SU-DHL-6 (cell line): ENCODE data around the gene PRR7.
"Not testable (repeated sequence)": the region's sequence is repeated elsewhere in the genome, so short reads cannot be mapped to it uniquely, and the experiment has no call there.

ENCODE experiments used
- H2AFZ ChIP-seq: fragments of 200-600 bp; sonication (generic); 2 replicates; pipeline ENCODE4 v1.6.1; 2014; ENCODE audit warnings: low read depth, mild to moderate bottlenecking, moderate library complexity, mixed read lengths, antibody characterized with exemption, low read length; ENCODE audit not compliant: severe bottlenecking
- H3F3A ChIP-seq: fragments of 200-600 bp; shearing (Covaris generic); 2 replicates; pipeline ENCODE4 v1.6.0; 2016; ENCODE audit warnings: antibody characterized with exemption, mild to moderate bottlenecking; ENCODE audit not compliant: insufficient read depth
- H3K27ac ChIP-seq: fragments of 200-600 bp; sonication (generic); 2 replicates; pipeline ENCODE4 v1.5.1; 2016; ENCODE audit warnings: low read depth, mild to moderate bottlenecking, low read length, moderate library complexity, mixed read lengths
- H3K27me3 ChIP-seq: fragments of 200-600 bp; sonication (generic), shearing (Covaris generic); 2 replicates; pipeline ENCODE4 v1.6.0; 2014; ENCODE audit warnings: mild to moderate bottlenecking, low read length
- H3K36me3 ChIP-seq: fragments of 200-600 bp; sonication (generic); 2 replicates; pipeline ENCODE4 v1.6.1; 2014; ENCODE audit warnings: mild to moderate bottlenecking, low read length, mixed read lengths
- H3K4me2 ChIP-seq: fragments of 300-600, 200-600 bp; shearing (Covaris generic), sonication (generic); 2 replicates; pipeline ENCODE4 v1.6.0; 2014; ENCODE audit warnings: low read length, low read depth, mild to moderate bottlenecking; ENCODE audit not compliant: poor library complexity, severe bottlenecking
- H3K4me3 ChIP-seq: fragments of 200-600 bp; sonication (generic); 2 replicates; pipeline ENCODE4 v1.5.1; 2014; ENCODE audit warnings: antibody characterized with exemption, low read length, mild to moderate bottlenecking, mixed read lengths; ENCODE audit not compliant: insufficient read depth, poor library complexity, severe bottlenecking
- H3K79me2 ChIP-seq: fragments of 200-600 bp; sonication (generic); 2 replicates; pipeline ENCODE4 v1.6.1; 2014; ENCODE audit warnings: mild to moderate bottlenecking, low read length, moderate library complexity; ENCODE audit not compliant: insufficient read depth
- H3K9ac ChIP-seq: fragments of 200-600 bp; sonication (generic); 2 replicates; pipeline ENCODE4 v1.7.0; 2014; ENCODE audit warnings: mild to moderate bottlenecking, low read length
- H3K9me2 ChIP-seq: fragments of 200-600 bp; sonication (generic); replicated peaks from 2 replicates; pipeline ENCODE4 v1.6.1; 2014; ENCODE audit warnings: low read length; ENCODE audit not compliant: insufficient read depth
- H3K9me3 ChIP-seq: fragments of 200-600 bp; sonication (generic); 2 replicates; pipeline ENCODE4 v1.6.1; 2014; ENCODE audit warnings: low read length, mixed read lengths; ENCODE audit not compliant: insufficient read depth
- H4K20me1 ChIP-seq: fragments of 200-600 bp; sonication (generic); 2 replicates; pipeline ENCODE4 v1.6.1; 2014; ENCODE audit warnings: low read depth, mild to moderate bottlenecking, antibody characterized with exemption, low read length, moderate library complexity, mixed read lengths
- EZH2phosphoT487 ChIP-seq: fragments of 200-600 bp; sonication (generic), shearing (Covaris generic); conservative IDR thresholded peaks from 2 replicates; pipeline ENCODE4 v1.6.1; 2018; ENCODE audit warnings: mild to moderate bottlenecking, antibody characterized with exemption, low read length, moderate library complexity, mixed read lengths
- TF ChIP-seq, protein P1 (sequence below): fragments of 200-600 bp; sonication (generic); IDR thresholded peaks from one replicate; pipeline ENCODE4 v1.5.1; 2017; ENCODE audit warnings: antibody characterized with exemption, mild to moderate bottlenecking, low read length, moderate library complexity; ENCODE audit not compliant: insufficient read depth, poor library complexity, severe bottlenecking

PRR7 gene

DNA sequence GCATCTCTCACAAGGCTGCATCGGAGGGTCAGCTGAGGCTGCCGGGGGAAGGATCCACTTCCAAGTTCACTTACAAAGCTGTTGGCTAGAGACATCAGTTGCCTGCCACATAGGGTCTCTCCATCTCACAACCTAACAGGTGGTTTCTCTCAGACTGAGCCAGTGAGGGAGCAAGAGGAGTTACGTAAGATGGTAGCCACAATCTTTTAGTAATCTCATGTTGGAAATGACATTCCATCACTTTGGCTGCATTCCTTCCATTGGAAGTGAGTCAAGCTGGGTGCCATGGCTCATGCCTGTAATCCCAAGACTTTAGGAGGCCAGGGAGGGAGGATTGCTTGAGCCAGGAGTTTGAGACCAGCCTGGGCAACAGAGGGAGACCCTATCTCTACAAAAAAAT, 27.6 kb upstream of the PRR7 start:
- Histone ChIP-seq H3K9ac (no peak overlapping the region), H3K27me3 (no peaks in the 10 kb centered on the region), H3K79me2 (no peaks in the 10 kb centered on the region), H4K20me1 (no peaks in the 10 kb centered on the region), H2AFZ (no peak overlapping the region), H3K36me3 (no peaks in the 10 kb centered on the region), H3K9me3 (no peaks in the 10 kb centered on the region), H3K4me3 (no peak overlapping the region), H3K27ac (no peak overlapping the region), H3K9me2 (no peaks in the 10 kb centered on the region), H3K4me2 (no peak overlapping the region), H3F3A (no peaks in the 10 kb centered on the region)
- TF ChIP-seq EZH2phosphoT487, result no peak
- TF ChIP-seq, protein P1, sequence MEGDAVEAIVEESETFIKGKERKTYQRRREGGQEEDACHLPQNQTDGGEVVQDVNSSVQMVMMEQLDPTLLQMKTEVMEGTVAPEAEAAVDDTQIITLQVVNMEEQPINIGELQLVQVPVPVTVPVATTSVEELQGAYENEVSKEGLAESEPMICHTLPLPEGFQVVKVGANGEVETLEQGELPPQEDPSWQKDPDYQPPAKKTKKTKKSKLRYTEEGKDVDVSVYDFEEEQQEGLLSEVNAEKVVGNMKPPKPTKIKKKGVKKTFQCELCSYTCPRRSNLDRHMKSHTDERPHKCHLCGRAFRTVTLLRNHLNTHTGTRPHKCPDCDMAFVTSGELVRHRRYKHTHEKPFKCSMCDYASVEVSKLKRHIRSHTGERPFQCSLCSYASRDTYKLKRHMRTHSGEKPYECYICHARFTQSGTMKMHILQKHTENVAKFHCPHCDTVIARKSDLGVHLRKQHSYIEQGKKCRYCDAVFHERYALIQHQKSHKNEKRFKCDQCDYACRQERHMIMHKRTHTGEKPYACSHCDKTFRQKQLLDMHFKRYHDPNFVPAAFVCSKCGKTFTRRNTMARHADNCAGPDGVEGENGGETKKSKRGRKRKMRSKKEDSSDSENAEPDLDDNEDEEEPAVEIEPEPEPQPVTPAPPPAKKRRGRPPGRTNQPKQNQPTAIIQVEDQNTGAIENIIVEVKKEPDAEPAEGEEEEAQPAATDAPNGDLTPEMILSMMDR, result no peak

GRCh38 chr5:177420472-177420871, 26.1 kb upstream of the PRR7 start:
- H3K36me3 ChIP-seq, H2AFZ ChIP-seq, H3K27me3 ChIP-seq, H3K4me3 ChIP-seq, H3K9ac ChIP-seq, H3F3A ChIP-seq, H3K4me2 ChIP-seq, H3K9me2 ChIP-seq, H3K79me2 ChIP-seq, H3K9me3 ChIP-seq, H4K20me1 ChIP-seq, H3K27ac ChIP-seq: not testable (repeated sequence)

GRCh38 chr5:177421062-177421798, 25.4 kb upstream of the PRR7 start:
- H3K9ac ChIP-seq, result no peak overlapping the region
- TF ChIP-seq, protein P1, result no peak
- no peak for TF ChIP-seq EZH2phosphoT487
- no peak overlapping the region for H3K4me3 ChIP-seq
- H3K4me2 ChIP-seq, result no peak overlapping the region
- H3K9me3 ChIP-seq, result no peaks in the 10 kb centered on the region
- H3K9me2 ChIP-seq, result no peaks in the 10 kb centered on the region
- H3K27me3 ChIP-seq, result no peaks in the 10 kb centered on the region
- no peaks in the 10 kb centered on the region for H4K20me1 ChIP-seq
- no peak overlapping the region for H3K27ac ChIP-seq
- no peaks in the 10 kb centered on the region for H3F3A ChIP-seq
- H3K36me3 ChIP-seq, result no peaks in the 10 kb centered on the region
- H3K79me2 ChIP-seq, result no peaks in the 10 kb centered on the region
- H2AFZ ChIP-seq, result no peak overlapping the region

- H2AFZ ChIP-seq, result no peak overlapping the region
- H3K27me3 ChIP-seq, result no peaks in the 10 kb centered on the region
- no peaks in the 10 kb centered on the region for H3K9me3 ChIP-seq
- H3K27ac ChIP-seq, result no peak overlapping the region
- no peak overlapping the region for H3K4me2 ChIP-seq
- H3K36me3 ChIP-seq, result no peaks in the 10 kb centered on the region
- TF ChIP-seq, protein P1, result no peak
- no peak for TF ChIP-seq EZH2phosphoT487
- no peaks in the 10 kb centered on the region for H3K9me2 ChIP-seq
- H3K79me2 ChIP-seq, result peaks cover 18% of the 10 kb centered on the region
- no peak overlapping the region for H3K9ac ChIP-seq
- H3F3A ChIP-seq, result peaks cover 16% of the 10 kb centered on the region
- H4K20me1 ChIP-seq, result no peaks in the 10 kb centered on the region
- no peak overlapping the region for H3K4me3 ChIP-seq
These were observed 22.9 kb upstream of the PRR7 start for GRCh38 chr5:177423671-177424070.
